ENCODE measurements around the gene HOXD3. TPM values are rescaled to one million over a fixed set of nuclear protein-coding genes. Genes with fewer than 3 reads are reported as not detected.

HOXD3 gene
- total RNA-seq, 1 experiment from 2014 or later = not detected

DNA sequence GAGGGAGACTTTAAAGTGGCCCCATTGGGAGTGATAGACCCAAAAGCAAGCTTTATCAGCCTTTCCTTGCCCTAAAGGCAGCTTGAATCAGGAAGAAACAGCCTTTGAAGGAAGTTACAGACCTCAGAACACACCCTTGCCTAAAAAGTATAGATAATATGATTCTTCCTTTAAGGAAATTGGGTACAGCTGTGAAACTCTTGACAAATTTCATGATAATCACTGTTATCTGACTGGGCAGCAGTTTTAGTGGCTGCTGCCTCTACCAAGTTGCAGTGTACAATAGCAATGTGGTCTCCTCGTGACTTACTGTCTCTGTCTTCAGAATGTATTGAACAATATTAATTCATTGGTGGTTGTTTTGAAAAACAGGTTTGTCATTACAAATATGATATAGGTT is 48.0 kb downstream of the HOXD3 start:
- no peak overlapping the region for H3K18ac ChIP-seq (ENCODE audit: insufficient read length, low read depth, low read length)
- H3K9ac ChIP-seq (ENCODE audit: extremely low read depth, insufficient read length, low read length) = no peak overlapping the region
- no peak overlapping the region for H3K27ac ChIP-seq (ENCODE audit: insufficient read length, low read depth, low read length)
- no peak overlapping the region for H2BK15ac ChIP-seq (ENCODE audit: low read depth, low read length)
- H3K9me3 Mint-ChIP-seq = no peaks in the 10 kb centered on the region
- H4K91ac ChIP-seq (ENCODE audit: insufficient read length, low read depth, low read length) = no peak overlapping the region
- H3K36me3 Mint-ChIP-seq (ENCODE audit: insufficient read depth in 1 of 3, low read depth in 3 of 3) = no peaks in the 10 kb centered on the region
- H3K23me2 ChIP-seq (ENCODE audit: insufficient read length, low read depth, low read length, poor library complexity, severe bottlenecking) = peaks cover 3% of the 10 kb centered on the region
- no peaks in the 10 kb centered on the region for H3K79me1 ChIP-seq (ENCODE audit: insufficient read depth, low read depth, low read length, poor library complexity, severe bottlenecking)
- H3K4me2 ChIP-seq (ENCODE audit: insufficient read depth, insufficient read length, low read length) = no peak overlapping the region
- no peak overlapping the region for H3K14ac ChIP-seq (ENCODE audit: insufficient read depth, low read length)
- no peak overlapping the region for H2BK12ac ChIP-seq (ENCODE audit: insufficient read length, low read depth, low read length)
- no peak overlapping the region for H2AK5ac ChIP-seq (ENCODE audit: insufficient read length, low read length)
- H3K4me3 Mint-ChIP-seq = no peak overlapping the region
- H2BK20ac ChIP-seq (ENCODE audit: low read depth, low read length, poor library complexity, severe bottlenecking) = no peak overlapping the region
- H2BK120ac ChIP-seq (ENCODE audit: low read depth, low read length, poor library complexity, severe bottlenecking) = no peak overlapping the region
- no peaks in the 10 kb centered on the region for H3K9me3 ChIP-seq (ENCODE audit: control insufficient read depth, low read depth, low read length)
- no peaks in the 10 kb centered on the region for H3K4me1 Mint-ChIP-seq
- no peaks in the 10 kb centered on the region for H3K4me1 ChIP-seq (ENCODE audit: insufficient read depth, low read length)
- no peak overlapping the region for H3T11ph ChIP-seq (ENCODE audit: low read length)
- H3K27ac Mint-ChIP-seq = no peak overlapping the region
- no peak for DNase-seq
- H3K23ac ChIP-seq (ENCODE audit: insufficient read length, low read depth, low read length) = no peak overlapping the region
- H4K8ac ChIP-seq (replicated peaks; ENCODE audit: insufficient read length, low read depth, low read length) = no peak overlapping the region
- H4K5ac ChIP-seq (ENCODE audit: insufficient read length, low read depth, low read length) = no peak overlapping the region
- no peak overlapping the region for H2AFZ ChIP-seq (ENCODE audit: low read length)
- H2BK5ac ChIP-seq (ENCODE audit: insufficient read length, low read length) = no peak overlapping the region
- no peaks in the 10 kb centered on the region for H4K20me1 ChIP-seq (ENCODE audit: control insufficient read depth, insufficient read depth, insufficient read length)
- TF ChIP-seq, protein P1, sequence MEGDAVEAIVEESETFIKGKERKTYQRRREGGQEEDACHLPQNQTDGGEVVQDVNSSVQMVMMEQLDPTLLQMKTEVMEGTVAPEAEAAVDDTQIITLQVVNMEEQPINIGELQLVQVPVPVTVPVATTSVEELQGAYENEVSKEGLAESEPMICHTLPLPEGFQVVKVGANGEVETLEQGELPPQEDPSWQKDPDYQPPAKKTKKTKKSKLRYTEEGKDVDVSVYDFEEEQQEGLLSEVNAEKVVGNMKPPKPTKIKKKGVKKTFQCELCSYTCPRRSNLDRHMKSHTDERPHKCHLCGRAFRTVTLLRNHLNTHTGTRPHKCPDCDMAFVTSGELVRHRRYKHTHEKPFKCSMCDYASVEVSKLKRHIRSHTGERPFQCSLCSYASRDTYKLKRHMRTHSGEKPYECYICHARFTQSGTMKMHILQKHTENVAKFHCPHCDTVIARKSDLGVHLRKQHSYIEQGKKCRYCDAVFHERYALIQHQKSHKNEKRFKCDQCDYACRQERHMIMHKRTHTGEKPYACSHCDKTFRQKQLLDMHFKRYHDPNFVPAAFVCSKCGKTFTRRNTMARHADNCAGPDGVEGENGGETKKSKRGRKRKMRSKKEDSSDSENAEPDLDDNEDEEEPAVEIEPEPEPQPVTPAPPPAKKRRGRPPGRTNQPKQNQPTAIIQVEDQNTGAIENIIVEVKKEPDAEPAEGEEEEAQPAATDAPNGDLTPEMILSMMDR (conservative IDR thresholded peaks at IDR 0.05) = no peak
- H3K56ac ChIP-seq (ENCODE audit: insufficient read length, low read depth, low read length) = no peak overlapping the region
- H3K4ac ChIP-seq (ENCODE audit: low read depth, low read length) = no peak overlapping the region
- WGBS (ENCODE audit: extremely low coverage, insufficient read length, low lambda C conversion rate) = no CpG with 5 or more reads among the region's 1 CpG
- no peaks in the 10 kb centered on the region for H3K27me3 ChIP-seq (ENCODE audit: insufficient read depth, low read length)
- no peaks in the 10 kb centered on the region for H3K79me2 ChIP-seq (ENCODE audit: insufficient read depth, low read length)
- peaks cover 35% of the 10 kb centered on the region for H3K27me3 Mint-ChIP-seq (ENCODE audit: low read depth)

Measured in H9 (cell line).